ENCODE results near the gene FANK1.
A peak's percentile ranks its signal among the peaks of the same experiment; 100 is the strongest.

FANK1 gene, protein sequence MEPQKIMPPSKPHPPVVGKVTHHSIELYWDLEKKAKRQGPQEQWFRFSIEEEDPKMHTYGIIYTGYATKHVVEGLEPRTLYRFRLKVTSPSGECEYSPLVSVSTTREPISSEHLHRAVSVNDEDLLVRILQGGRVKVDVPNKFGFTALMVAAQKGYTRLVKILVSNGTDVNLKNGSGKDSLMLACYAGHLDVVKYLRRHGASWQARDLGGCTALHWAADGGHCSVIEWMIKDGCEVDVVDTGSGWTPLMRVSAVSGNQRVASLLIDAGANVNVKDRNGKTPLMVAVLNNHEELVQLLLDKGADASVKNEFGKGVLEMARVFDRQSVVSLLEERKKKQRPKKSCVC

GRCh38 chr10:125896088-125896934 is at the start of gene FANK1:
FANK1 (plus strand) TSS chr10:125896564; CDS start chr10:125896643, 79 bp downstream.
- DNase-seq, result peak; percentile 91

GRCh38 chr10:125846894-125847293 is 49.5 kb upstream of the FANK1 start:
- no peak for DNase-seq

DNA sequence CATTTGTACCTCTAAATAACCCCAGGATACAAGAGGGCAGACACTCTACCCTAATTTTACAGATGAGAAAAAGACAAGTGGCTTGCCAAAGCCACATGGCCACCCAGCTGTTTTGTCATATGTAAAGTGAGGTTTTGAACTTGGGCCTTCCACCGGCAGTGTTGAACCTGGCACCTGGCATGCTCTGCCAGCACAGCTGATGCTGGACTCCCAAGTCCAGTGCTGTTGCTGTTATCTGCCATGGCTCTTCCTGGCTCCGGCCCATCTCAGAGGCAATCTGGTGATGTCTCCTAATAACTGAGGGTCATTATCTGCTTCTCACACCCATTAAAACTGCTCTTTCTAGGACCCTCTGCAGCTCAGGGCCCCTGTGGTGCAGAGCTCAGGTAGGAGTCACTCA is 48.0 kb upstream of the FANK1 start:
- no peak for DNase-seq

- no peak for DNase-seq
These were observed 47.5 kb upstream of the FANK1 start for GRCh38 chr10:125848857-125849256.

DNA sequence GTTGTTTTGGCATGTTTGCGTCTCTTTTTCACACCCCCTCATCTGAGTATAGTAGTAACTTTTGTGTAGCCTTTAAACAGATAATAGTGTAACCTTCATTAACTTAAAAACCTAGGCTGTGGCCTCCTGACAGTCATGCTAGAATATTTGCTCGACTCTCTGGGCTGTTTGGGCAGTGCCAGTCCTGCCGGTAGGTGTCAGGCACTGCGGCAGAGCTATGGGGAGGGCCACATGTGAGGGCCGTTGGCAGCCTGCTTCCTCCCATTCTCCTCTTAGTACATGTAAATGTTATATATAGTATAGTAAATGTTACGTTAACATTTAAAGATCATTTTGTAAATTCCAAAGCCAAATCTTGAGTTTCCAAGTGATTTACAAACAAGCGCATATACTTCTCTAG is 46.9 kb upstream of the FANK1 start:
- no peak for DNase-seq

- no peak for DNase-seq
These were observed 45.3 kb upstream of the FANK1 start for GRCh38 chr10:125850766-125851731.

GRCh38 chr10:125852487-125852886 is 43.9 kb upstream of the FANK1 start:
- DNase-seq, result no peak

DNA sequence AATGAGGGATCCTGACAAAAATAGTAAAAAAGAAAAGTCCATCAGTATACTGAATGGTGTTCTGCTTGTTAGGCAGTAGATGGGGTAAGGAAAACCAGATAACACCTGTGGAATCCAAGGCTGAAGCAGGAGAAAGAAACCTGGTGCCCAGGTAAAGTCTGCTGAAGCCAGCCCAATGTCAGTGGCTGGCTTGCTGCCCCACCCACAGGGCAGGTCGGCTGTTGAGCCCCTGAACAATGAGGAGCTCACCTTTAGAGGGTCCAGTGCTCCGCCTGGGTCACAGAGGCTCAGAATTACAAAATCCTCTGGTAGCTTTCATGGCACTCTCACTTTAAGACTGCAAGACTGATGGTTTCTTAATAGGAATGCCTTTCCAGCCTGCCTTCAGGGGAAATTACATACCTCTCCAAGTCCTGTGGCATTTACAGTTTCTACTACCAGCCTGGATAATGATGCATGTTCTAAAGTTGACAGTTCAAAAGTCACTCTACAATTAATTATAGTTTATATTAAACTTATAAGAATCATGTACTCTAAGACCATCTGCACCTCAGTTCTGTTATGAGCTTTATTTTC is 39.1 kb upstream of the FANK1 start:
- no peak for DNase-seq

- no peak for DNase-seq
These were observed 37.1 kb upstream of the FANK1 start for GRCh38 chr10:125859128-125859817.

DNA sequence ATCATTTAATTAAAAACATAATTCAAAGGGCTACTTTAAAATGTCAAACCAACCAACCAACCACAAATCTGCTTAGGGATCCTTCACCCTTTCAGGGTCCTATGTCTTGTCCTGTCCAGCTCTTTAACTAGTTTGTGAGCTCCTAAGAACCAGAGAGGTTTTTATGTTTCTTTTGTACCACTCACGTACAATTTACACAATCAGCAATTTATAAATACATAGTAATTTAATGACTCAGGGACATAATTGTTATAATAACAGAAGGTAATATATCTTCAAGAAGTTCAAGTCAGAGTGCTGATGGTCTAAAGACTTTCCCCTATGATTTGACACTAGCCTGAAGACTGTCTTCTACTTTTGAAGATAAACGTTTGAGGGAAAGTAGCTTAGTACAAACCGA is 31.2 kb upstream of the FANK1 start:
- no peak for DNase-seq

DNA sequence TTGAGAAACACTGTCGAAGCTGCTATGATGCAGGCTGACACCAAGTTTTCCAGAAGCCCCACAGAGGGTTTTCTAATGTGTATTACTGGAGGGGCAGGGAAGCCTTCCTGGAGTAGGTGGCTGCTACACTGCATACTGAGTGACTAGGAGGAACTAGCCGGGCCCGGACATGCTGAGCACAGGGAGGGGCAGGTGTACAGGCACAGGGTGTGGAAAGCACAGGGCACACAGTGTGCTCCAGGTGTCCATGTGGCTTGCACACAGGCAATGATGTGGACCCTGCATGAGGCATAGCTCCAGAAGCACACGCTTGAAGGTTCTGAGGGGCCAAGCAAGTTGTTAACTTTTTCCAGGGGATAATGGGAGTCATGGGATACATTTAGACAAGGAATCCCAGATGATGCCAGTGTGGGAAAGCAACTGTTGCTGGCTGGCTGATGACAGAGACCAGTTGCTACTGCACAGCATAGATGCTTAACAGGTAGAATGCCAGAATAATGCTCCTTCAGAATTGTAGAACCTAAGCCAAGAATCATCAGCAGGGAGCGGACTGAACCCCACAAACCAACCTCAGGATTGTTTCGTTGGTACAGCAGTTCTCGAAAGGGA is 29.8 kb upstream of the FANK1 start:
- DNase-seq, result no peak

- no peak for DNase-seq
These were observed 27.9 kb upstream of the FANK1 start for GRCh38 chr10:125868372-125868975.

- DNase-seq, result no peak
These were observed 25.0 kb upstream of the FANK1 start for GRCh38 chr10:125871338-125871737.

DNA sequence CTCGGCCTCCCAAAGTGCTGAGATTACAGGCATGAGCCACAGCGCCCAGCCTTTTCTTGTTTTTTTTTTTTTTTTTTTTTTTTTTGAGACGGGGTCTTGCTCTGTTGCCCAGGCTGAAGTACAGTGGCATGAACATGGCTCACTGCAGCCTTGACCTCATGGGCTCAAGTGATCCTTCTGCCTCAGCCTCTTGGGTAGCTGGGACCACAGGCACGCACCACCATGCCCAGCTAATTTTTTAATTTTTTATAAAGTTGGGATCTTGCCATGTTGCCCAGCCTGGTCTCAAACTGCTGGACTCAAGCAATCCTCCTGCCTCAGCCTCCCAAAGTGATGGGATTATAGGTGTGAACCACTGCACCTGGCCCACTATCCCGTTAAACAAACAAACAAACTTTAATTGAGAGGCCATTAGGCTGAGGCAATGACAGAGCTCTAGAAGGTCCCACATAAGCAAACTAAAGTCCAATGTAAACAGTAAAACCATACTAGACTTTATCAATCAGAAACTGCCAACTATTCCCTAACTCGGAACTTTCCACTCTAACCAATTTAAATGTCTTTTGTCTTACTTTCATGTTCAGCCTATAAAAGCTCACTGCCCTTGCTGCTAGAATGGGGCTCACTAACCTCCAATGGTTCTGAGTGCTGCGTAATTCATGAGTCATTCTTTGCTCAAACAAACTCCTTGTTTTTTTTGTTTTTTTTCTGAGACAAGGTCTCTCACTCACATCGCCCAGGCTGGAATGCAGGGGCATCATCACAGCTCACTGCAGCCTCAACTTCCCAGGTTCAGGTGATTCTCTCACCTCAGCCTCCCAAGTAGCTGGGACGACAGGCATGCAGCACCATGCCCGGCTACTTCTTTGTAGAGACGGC is 17.2 kb upstream of the FANK1 start:
- DNase-seq, result no peak

- no peak for DNase-seq
These were observed 15.6 kb upstream of the FANK1 start for GRCh38 chr10:125880719-125881118.

DNA sequence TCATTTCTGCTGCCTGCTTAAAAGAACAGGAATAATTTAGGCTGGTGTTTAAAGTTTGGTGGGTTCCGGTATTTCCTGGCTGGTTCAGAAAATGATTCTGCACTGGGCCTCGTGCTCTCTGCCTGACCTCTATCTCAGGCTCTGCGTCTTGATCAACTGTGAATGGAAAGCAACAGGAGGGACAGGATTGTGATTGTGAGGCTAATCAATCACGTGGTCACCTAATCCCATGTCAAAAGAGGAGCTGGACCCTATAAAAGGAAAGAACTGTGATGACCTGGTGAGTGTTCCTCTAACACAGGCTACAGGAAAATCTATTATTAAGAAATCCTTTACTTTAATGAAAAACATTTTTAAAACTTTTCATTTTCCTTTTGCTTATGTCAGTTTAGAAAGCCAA is 15.2 kb upstream of the FANK1 start, which contains the start of gene DHX32:
Gene DHX32, minus strand, starts transcription at position 101 of the 400 bp plus-strand sequence. CDS start 468 bp downstream, outside the sequence.
- DNase-seq, result no peak

GRCh38 chr10:125882596-125882995 is 13.8 kb upstream of the FANK1 start:
- no peak for DNase-seq

- DNase-seq, result no peak
These were observed 13.2 kb upstream of the FANK1 start for GRCh38 chr10:125883211-125883610.

- no peak for DNase-seq
These were observed 9.4 kb upstream of the FANK1 start for GRCh38 chr10:125886914-125887512.
